GM13977 (cell line): ENCODE results near the gene CDK5R2.

Source experiments
- DNase-seq: peaks from one replicate; pipeline ENCODE4 v3.0.0; 2012; ENCODE audit warnings: low spot score
- in situ Hi-C: fragments of 300-500 bp; cut with MboI; formaldehyde crosslinking; loops from one replicate; pipeline ENCODE4 v1.12.0; 2022; ENCODE audit warnings: low sequenced_read_pairs, low pct_unique_long_range_greater_than_20kb, mixed read lengths, inconsistent platforms; ENCODE audit not compliant: unreplicated experiment
- TF ChIP-seq, protein P1 (sequence below): IDR thresholded peaks from 2 replicates; pipeline ENCODE4 v1.5.1; 2012; ENCODE audit warnings: mild to moderate bottlenecking, control low read depth; ENCODE audit not compliant: insufficient read depth; ENCODE audit errors: extremely low read depth, missing control alignments

CDK5R2 gene

DNA sequence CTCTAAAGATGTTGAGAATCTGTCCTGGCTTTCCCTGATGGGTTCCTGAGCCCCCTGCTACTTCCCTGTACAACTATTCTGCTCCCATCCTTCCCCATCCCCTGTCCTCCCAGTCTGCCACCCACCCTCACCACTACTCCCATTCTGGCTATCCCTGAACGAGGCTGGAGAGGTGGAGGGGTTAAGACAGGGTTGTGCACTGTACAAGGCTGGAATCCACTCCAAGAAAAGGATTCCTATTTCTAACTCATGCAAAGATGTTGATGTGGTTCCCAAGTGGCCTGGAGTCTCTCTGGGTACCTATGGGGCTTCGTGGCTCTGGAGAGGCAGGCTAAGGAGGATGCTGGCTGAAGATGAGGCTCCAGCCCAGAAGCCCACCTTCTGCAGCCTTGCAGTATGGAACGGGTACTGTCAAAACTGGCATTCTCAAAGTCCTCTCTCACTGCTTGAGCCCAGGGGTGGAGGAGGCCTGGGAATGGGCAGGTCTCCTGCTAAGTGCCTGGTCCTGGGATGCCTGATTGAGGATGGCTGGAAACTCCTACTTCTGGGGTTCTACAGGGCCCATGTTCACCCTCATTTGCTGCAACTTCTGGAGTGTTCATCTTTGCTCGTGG is 26.8 kb downstream of the CDK5R2 start:
- no peak for DNase-seq
- in situ Hi-C loops = no loop called here
- TF ChIP-seq, protein P1, sequence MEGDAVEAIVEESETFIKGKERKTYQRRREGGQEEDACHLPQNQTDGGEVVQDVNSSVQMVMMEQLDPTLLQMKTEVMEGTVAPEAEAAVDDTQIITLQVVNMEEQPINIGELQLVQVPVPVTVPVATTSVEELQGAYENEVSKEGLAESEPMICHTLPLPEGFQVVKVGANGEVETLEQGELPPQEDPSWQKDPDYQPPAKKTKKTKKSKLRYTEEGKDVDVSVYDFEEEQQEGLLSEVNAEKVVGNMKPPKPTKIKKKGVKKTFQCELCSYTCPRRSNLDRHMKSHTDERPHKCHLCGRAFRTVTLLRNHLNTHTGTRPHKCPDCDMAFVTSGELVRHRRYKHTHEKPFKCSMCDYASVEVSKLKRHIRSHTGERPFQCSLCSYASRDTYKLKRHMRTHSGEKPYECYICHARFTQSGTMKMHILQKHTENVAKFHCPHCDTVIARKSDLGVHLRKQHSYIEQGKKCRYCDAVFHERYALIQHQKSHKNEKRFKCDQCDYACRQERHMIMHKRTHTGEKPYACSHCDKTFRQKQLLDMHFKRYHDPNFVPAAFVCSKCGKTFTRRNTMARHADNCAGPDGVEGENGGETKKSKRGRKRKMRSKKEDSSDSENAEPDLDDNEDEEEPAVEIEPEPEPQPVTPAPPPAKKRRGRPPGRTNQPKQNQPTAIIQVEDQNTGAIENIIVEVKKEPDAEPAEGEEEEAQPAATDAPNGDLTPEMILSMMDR = no peak

DNA sequence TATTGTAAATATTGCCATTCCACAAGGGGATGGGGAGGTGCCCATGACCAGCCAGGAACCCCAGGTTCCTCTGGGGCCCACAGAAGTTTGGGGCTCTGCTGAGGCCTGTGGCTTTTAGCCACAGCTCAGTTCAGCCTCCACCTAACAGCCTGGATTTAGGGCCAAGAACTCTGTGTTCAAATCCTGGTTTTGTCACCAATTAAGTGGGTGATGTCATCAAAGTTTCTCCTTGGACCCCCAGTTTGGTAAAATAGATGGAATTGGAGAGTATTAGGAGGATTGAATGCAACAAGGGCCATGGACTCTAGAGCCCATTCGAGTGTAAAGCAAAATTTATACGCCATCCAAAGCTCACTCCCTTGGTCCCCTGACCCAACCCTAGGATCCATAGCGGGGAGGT is 28.7 kb downstream of the CDK5R2 start:
- TF ChIP-seq, protein P1 = no peak
- in situ Hi-C loops = no loop called here
- DNase-seq = no peak

DNA sequence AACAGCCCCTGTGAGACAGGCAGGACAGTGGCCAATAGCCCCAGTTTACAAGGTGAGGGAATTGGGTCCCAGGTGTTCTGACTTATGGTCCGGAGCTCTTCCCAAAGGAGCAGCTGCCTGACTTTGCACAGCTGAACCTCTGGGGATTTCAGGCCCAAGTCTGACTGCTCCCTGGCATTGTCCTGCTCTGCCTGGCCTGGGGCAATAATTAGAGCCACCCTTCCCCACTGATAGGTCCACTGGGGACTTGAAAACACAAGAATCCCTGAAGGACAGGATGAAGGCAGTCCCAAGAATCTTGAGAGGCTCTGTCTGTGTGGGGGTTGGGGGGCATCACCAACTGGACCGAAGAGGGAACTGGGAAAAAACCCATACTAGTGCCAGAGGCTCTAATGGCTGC is 29.2 kb downstream of the CDK5R2 start:
- in situ Hi-C loops = no loop called here
- TF ChIP-seq, protein P1 = no peak
- DNase-seq = no peak

DNA sequence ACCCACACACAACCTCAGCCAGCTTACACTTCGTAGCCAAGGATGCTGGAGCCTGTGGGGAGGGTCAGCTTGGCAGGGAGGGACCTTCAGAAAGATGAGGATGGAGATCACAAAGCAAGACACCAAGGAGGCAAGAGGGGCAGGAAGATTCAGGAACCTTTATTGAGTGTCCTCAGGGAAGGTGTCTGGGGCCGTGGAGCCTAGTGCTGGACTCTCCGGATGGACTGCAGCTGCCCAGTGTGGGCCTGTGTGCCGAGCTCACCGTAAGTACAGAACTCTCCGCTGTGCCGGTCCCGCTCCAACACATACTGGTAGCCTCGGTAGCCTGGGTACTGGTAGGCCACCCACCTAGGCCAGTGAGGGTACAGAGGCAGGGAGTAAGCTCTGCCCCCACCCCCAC is 30.6 kb downstream of the CDK5R2 start:
- in situ Hi-C loops = no loop called here
- TF ChIP-seq, protein P1 = no peak
- DNase-seq = peak; percentile 5

DNA sequence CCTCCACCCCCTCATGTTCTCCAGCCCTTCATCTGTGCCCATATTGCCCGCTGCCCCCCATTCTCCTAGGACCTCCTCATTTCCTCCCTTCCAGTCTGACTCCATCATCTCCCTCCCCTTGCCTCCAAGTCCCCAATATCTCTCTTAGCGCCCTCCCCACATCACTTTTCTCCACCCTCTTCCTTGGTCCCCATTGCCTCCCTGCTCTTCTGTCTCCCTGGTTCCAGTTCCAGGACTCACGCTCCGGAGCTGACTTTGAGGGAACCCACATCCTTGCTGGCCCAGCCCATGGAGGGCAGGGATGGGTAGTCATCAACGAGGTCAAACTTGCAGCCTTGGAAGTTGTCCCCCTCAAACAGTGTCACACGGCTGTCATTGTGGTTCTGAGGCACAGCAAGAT is 31.1 kb downstream of the CDK5R2 start:
- TF ChIP-seq, protein P1 = no peak
- in situ Hi-C loops = no loop called here
- DNase-seq = peak; percentile 15

DNA sequence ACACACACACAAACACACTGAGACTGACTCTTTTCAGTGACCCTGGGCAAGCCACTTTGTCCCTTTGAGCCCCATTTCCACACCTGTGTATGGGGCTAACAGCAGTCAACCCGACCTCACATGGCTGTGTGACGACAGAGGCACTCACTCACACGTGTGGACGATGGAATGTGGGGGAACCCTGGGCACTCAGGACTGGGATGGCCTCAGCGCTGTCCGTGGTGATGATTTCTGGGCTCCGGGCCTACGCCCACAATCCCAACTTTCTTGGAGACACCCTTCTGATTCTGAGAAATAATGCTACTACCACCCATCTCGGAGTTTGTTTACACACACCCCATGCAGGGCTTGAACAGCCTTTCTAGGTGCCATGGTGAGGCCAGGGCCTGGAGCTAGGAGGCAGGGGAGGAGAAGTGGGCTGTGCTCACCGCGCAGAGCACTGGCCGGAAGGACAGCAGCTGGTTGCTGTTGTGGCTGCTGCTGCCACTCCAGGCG is 32.3 kb downstream of the CDK5R2 start:
- in situ Hi-C loops = no loop called here
- TF ChIP-seq, protein P1 = no peak
- peak; percentile 30 for DNase-seq
